WTC11 (cell line): Measurements from ENCODE around the gene BUD13. TPM values are rescaled to one million over a fixed set of nuclear protein-coding genes. Genes with fewer than 3 reads are reported as not detected.

ENCODE experiments used
- ELF4 ChIP-seq: sonication (generic); formaldehyde crosslinking; IDR thresholded peaks from 2 replicates; pipeline ENCODE4 v1.8.1; 2022; ENCODE audit warnings: low read depth, mild to moderate bottlenecking, moderate library complexity, missing genetic modification reagents
- FOXP4 ChIP-seq: sonication (generic); formaldehyde crosslinking; IDR thresholded peaks from 2 replicates; pipeline ENCODE4 v1.8.0; 2022; ENCODE audit warnings: mild to moderate bottlenecking, missing genetic modification reagents
- GABPB1 ChIP-seq: sonication (generic); formaldehyde crosslinking; IDR thresholded peaks from 2 replicates; pipeline ENCODE4 v1.8.1; 2023; ENCODE audit warnings: mild to moderate bottlenecking, missing genetic modification reagents
- MLX ChIP-seq: sonication (generic); formaldehyde crosslinking; IDR thresholded peaks from 2 replicates; pipeline ENCODE4 v1.8.1; 2023; ENCODE audit warnings: mild to moderate bottlenecking, missing genetic modification reagents, moderate library complexity
- MYBL2 ChIP-seq: sonication (generic); formaldehyde crosslinking; IDR thresholded peaks from 2 replicates; pipeline ENCODE4 v1.8.1; 2023; ENCODE audit warnings: mild to moderate bottlenecking, moderate library complexity, missing genetic modification reagents
- PRDM15 ChIP-seq: sonication (generic); formaldehyde crosslinking; IDR thresholded peaks from 2 replicates; pipeline ENCODE4 v1.8.0; 2022; ENCODE audit warnings: missing genetic modification reagents
- PREB ChIP-seq: sonication (generic); formaldehyde crosslinking; IDR thresholded peaks from 2 replicates; pipeline ENCODE4 v1.8.1; 2022; ENCODE audit warnings: mild to moderate bottlenecking, missing genetic modification reagents, moderate library complexity, borderline replicate concordance
- SP1 ChIP-seq: sonication (generic); formaldehyde crosslinking; conservative IDR thresholded peaks from 2 replicates; pipeline ENCODE4 v1.8.1; 2022; ENCODE audit warnings: missing genetic modification reagents
- TP53 ChIP-seq: sonication (generic); formaldehyde crosslinking; IDR thresholded peaks from 2 replicates; pipeline ENCODE4 v1.8.1; 2023; ENCODE audit warnings: mild to moderate bottlenecking, missing genetic modification reagents
- USF1 ChIP-seq: sonication (generic); formaldehyde crosslinking; IDR thresholded peaks from 2 replicates; pipeline ENCODE4 v1.8.0; 2022; ENCODE audit warnings: mild to moderate bottlenecking, missing genetic modification reagents
- USF2 ChIP-seq: sonication (generic); formaldehyde crosslinking; IDR thresholded peaks from 2 replicates; pipeline ENCODE4 v1.8.1; 2023; ENCODE audit warnings: mild to moderate bottlenecking, missing genetic modification reagents, moderate library complexity
- ZBTB21 ChIP-seq: sonication (generic); formaldehyde crosslinking; IDR thresholded peaks from 2 replicates; pipeline ENCODE4 v1.8.1; 2023; ENCODE audit warnings: mild to moderate bottlenecking, missing genetic modification reagents, borderline replicate concordance
- ZNF281 ChIP-seq: sonication (generic); formaldehyde crosslinking; IDR thresholded peaks from 2 replicates; pipeline ENCODE4 v1.8.0; 2023; ENCODE audit warnings: mild to moderate bottlenecking, missing genetic modification reagents
- ZNF416 ChIP-seq: fragments of 250-450 bp; sonication (Bioruptor Pico); IDR thresholded peaks from 2 replicates; pipeline ENCODE4 v1.9.0; 2021; ENCODE audit warnings: mild to moderate bottlenecking, inconsistent platforms
- total RNA-seq: library from RNA; stranded (reverse); gene quantifications from 3 replicates; pipeline ENCODE4 v1.2.3, GENCODE V29; 2021

Gene BUD13
- total RNA-seq, 1 experiment from 2014 or later = 20.7 TPM

GRCh38 chr11:116733043-116733755, 39.6 kb downstream of the BUD13 start (continued):
- TF ChIP-seq PRDM15 (CRISPR knock-in tag) (no peak), TP53 (CRISPR knock-in tag) (no peak), ZBTB21 (no peak), FOXP4 (CRISPR knock-in tag) (no peak), SP1 (CRISPR knock-in tag) (no peak), ELF4 (CRISPR knock-in tag) (no peak), MYBL2 (CRISPR knock-in tag) (no peak), ZNF281 (CRISPR knock-in tag) (no peak), USF2 (no peak), USF1 (CRISPR knock-in tag) (no peak), GABPB1 (CRISPR knock-in tag) (no peak), PREB (no peak), MLX (CRISPR knock-in tag) (no peak), ZNF416 (CRISPR knock-in tag) (no peak)
